WTC11 (cell line): ENCODE data around the gene PICALM. TPM values are rescaled to one million over a fixed set of nuclear protein-coding genes. Genes with fewer than 3 reads are reported as not detected.

Source experiments
- ATAC-seq: fragments of 200-7000 bp; cut with Tn5 transposase; 2 replicates; pipeline ENCODE4 v1.10.0; 2021; ENCODE audit warnings: mild to moderate bottlenecking, moderate library complexity
- CTCF ChIA-PET: fragments of 300-600 bp; sonication (Branson Sonifier 250); formaldehyde crosslinking; loops from one replicate; lab custom pipeline; 2021; ENCODE audit warnings: antibody characterized with exemption; lab: Charles Lee
- POLR2A ChIA-PET: fragments of 350-600 bp; sonication (Branson Sonifier 250); formaldehyde crosslinking; loops from one replicate; lab custom pipeline; 2021; ENCODE audit warnings: antibody characterized with exemption; lab: Charles Lee
- DNase-seq: peaks from one replicate; pipeline ENCODE4 v3.0.0; 2021; ENCODE audit warnings: low spot score
- H3K27ac Mint-ChIP-seq: 2 replicates; pipeline ENCODE4 v1.8.0; 2021; ENCODE audit warnings: mixed read lengths
- H3K27me3 Mint-ChIP-seq: 2 replicates; pipeline ENCODE4 v1.8.0; 2021; ENCODE audit warnings: low read depth, mild to moderate bottlenecking, moderate library complexity, mixed read lengths
- H3K36me3 Mint-ChIP-seq: 2 replicates; pipeline ENCODE4 v1.8.0; 2021; ENCODE audit warnings: mixed read lengths
- H3K4me1 Mint-ChIP-seq: 2 replicates; pipeline ENCODE4 v1.8.0; 2022; ENCODE audit warnings: mixed read lengths
- H3K4me3 Mint-ChIP-seq: 2 replicates; pipeline ENCODE4 v1.8.0; 2021; ENCODE audit warnings: mild to moderate bottlenecking, moderate library complexity, mixed read lengths
- H3K9me3 Mint-ChIP-seq: 2 replicates; pipeline ENCODE4 v1.8.0; 2021; ENCODE audit warnings: mixed read lengths
- AFF4 ChIP-seq: sonication (generic); formaldehyde crosslinking; IDR thresholded peaks from 2 replicates; pipeline ENCODE4 v1.8.1; 2023; ENCODE audit warnings: mild to moderate bottlenecking, missing genetic modification reagents, borderline replicate concordance
- AR ChIP-seq: fragments of 250-450 bp; sonication (Bioruptor Pico); IDR thresholded peaks from 2 replicates; pipeline ENCODE4 v1.9.0; 2021; ENCODE audit warnings: mild to moderate bottlenecking
- CTCF ChIP-seq: fragments of 200-600 bp; IDR thresholded peaks from 2 replicates; pipeline ENCODE4 v1.8.0; 2022; ENCODE audit warnings: antibody characterized with exemption
- E2F4 ChIP-seq: sonication (generic); formaldehyde crosslinking; IDR thresholded peaks from 2 replicates; pipeline ENCODE4 v1.8.1; 2022; ENCODE audit warnings: low read depth, mild to moderate bottlenecking, moderate library complexity, missing genetic modification reagents, borderline replicate concordance
- ERG ChIP-seq: fragments of 250-450 bp; sonication (Bioruptor Pico); IDR thresholded peaks from 2 replicates; pipeline ENCODE4 v1.8.0; 2021; ENCODE audit warnings: mild to moderate bottlenecking
- IRF1 ChIP-seq: sonication (generic); formaldehyde crosslinking; IDR thresholded peaks from 2 replicates; pipeline ENCODE4 v1.8.0; 2023; ENCODE audit warnings: missing genetic modification reagents
- IRF2 ChIP-seq: sonication (generic); formaldehyde crosslinking; IDR thresholded peaks from 2 replicates; pipeline ENCODE4 v1.8.0; 2022; ENCODE audit warnings: low read depth, missing genetic modification reagents, borderline replicate concordance
- JUN ChIP-seq: sonication (generic); formaldehyde crosslinking; IDR thresholded peaks from 2 replicates; pipeline ENCODE4 v1.8.0; 2023; ENCODE audit warnings: mild to moderate bottlenecking, missing genetic modification reagents
- NFE2L1 ChIP-seq: sonication (generic); formaldehyde crosslinking; IDR thresholded peaks from 2 replicates; pipeline ENCODE4 v1.8.1; 2023; ENCODE audit warnings: missing genetic modification reagents
- NFYB ChIP-seq: sonication (generic); formaldehyde crosslinking; conservative IDR thresholded peaks from 2 replicates; pipeline ENCODE4 v1.8.0; 2022; ENCODE audit warnings: low read depth, missing genetic modification reagents
- OVOL2 ChIP-seq: fragments of 250-450 bp; sonication (Bioruptor Pico); IDR thresholded peaks from 2 replicates; pipeline ENCODE4 v1.9.0; 2021; ENCODE audit warnings: mild to moderate bottlenecking, borderline replicate concordance
- TEAD4 ChIP-seq: sonication (generic); formaldehyde crosslinking; IDR thresholded peaks from 2 replicates; pipeline ENCODE4 v1.8.0; 2022; ENCODE audit warnings: mild to moderate bottlenecking, missing genetic modification reagents
- TP53 ChIP-seq: sonication (generic); formaldehyde crosslinking; IDR thresholded peaks from 2 replicates; pipeline ENCODE4 v1.8.1; 2023; ENCODE audit warnings: mild to moderate bottlenecking, missing genetic modification reagents
- USF2 ChIP-seq: sonication (generic); formaldehyde crosslinking; IDR thresholded peaks from 2 replicates; pipeline ENCODE4 v1.8.1; 2023; ENCODE audit warnings: mild to moderate bottlenecking, missing genetic modification reagents, moderate library complexity
- ZBTB43 ChIP-seq: sonication (generic); formaldehyde crosslinking; IDR thresholded peaks from 2 replicates; pipeline ENCODE4 v1.8.1; 2023; ENCODE audit warnings: mild to moderate bottlenecking, missing genetic modification reagents
- ZNF232 ChIP-seq: sonication (generic); formaldehyde crosslinking; IDR thresholded peaks from 2 replicates; pipeline ENCODE4 v1.8.0; 2022; ENCODE audit warnings: mild to moderate bottlenecking, missing genetic modification reagents
- ZSCAN18 ChIP-seq: fragments of 250-450 bp; sonication (Bioruptor Pico); IDR thresholded peaks from 2 replicates; pipeline ENCODE4 v2.1.2; 2022; ENCODE audit warnings: mild to moderate bottlenecking, moderate library complexity
- total RNA-seq: library from RNA; stranded (reverse); gene quantifications from 3 replicates; pipeline ENCODE4 v1.2.3, GENCODE V29; 2021

PICALM gene
- total RNA-seq, 1 experiment from 2014 or later: 69.9 TPM

GRCh38 chr11:85967457-85967856, 101.4 kb downstream of the PICALM start:
- peaks cover 33% of the 10 kb centered on the region for H3K36me3 Mint-ChIP-seq
- ChIA-PET POLR2A (no interaction called here), CTCF (interaction anchor here (1.2 kb wide), 1 partner anchor 251 kb away, joined by 4 read pairs; no protein-coding TSS in a partner anchor)
- TF ChIP-seq ZNF232 (no peak), ZSCAN18 (no peak), TP53 (no peak), USF2 (CRISPR knock-in tag) (no peak), ERG (CRISPR knock-in tag) (no peak), AFF4 (CRISPR knock-in tag) (no peak)
- H3K4me3 Mint-ChIP-seq: no peak overlapping the region
- H3K27ac Mint-ChIP-seq: peak overlapping the region; percentile 71; the same call in 1 of the 2 replicates
- no peak; the same call in 1 of the 2 replicates for ATAC-seq
- no peak for DNase-seq
- H3K9me3 Mint-ChIP-seq: no peaks in the 10 kb centered on the region
- H3K27me3 Mint-ChIP-seq: no peaks in the 10 kb centered on the region
- peaks cover 18% of the 10 kb centered on the region for H3K4me1 Mint-ChIP-seq

GRCh38 chr11:85965202-85965601, 103.7 kb downstream of the PICALM start:
- H3K27me3 Mint-ChIP-seq: no peaks in the 10 kb centered on the region
- H3K4me1 Mint-ChIP-seq: peaks cover 21% of the 10 kb centered on the region
- POLR2A ChIA-PET: no interaction called here
- no peak overlapping the region for H3K4me3 Mint-ChIP-seq
- CTCF ChIA-PET: no interaction called here
- no peak for ATAC-seq
- H3K9me3 Mint-ChIP-seq: no peaks in the 10 kb centered on the region
- no peak for TF ChIP-seq JUN (CRISPR knock-in tag)
- TF ChIP-seq CTCF: no peak
- TF ChIP-seq IRF2 (CRISPR knock-in tag): no peak
- no peak for TF ChIP-seq E2F4 (CRISPR knock-in tag)
- TF ChIP-seq TP53: no peak
- TF ChIP-seq ZBTB43 (CRISPR knock-in tag): no peak
- no peak for TF ChIP-seq AR
- TF ChIP-seq TEAD4 (CRISPR knock-in tag): no peak
- TF ChIP-seq OVOL2 (CRISPR knock-in tag): no peak
- no peak for TF ChIP-seq NFE2L1 (CRISPR knock-in tag)
- TF ChIP-seq ZNF232: no peak
- no peak for TF ChIP-seq NFYB (CRISPR knock-in tag)
- TF ChIP-seq IRF1: no peak
- TF ChIP-seq, all 79 proteins: peak for 0
- Mint-ChIP-seq H3K27ac (no peak overlapping the region), H3K36me3 (peaks cover 25% of the 10 kb centered on the region)
- no peak for DNase-seq
